Measurements from ENCODE around the gene C2CD2. TPM values are rescaled to one million over a fixed set of nuclear protein-coding genes. Genes with fewer than 3 reads are reported as not detected.

The C2CD2 gene
- total and polyA plus RNA-seq, 2 donors (not counting 1 experiment from before 2014, with no cell fraction given), result 20.3 to 22.3 TPM

GRCh38 chr21:41970106-41970391 lies 16.2 kb upstream of the C2CD2 start:
- Histone ChIP-seq H3K9ac (ENCODE audit: insufficient read depth, low read length) (no peak overlapping the region), H2AFZ (ENCODE audit: low read length) (no peak overlapping the region), H3K9me3 (ENCODE audit: control insufficient read depth, insufficient read depth, low read depth, low read length) (no peaks in the 10 kb centered on the region), H3K4me2 (ENCODE audit: extremely low read depth, insufficient read depth, low read length) (no peak overlapping the region), H3K27me3 (ENCODE audit: control insufficient read depth, insufficient read depth, low read length) (no peaks in the 10 kb centered on the region), H3K79me2 (ENCODE audit: control insufficient read depth, insufficient read depth, low read length) (no peaks in the 10 kb centered on the region), H3K4me1 (ENCODE audit: control insufficient read depth, extremely low read depth, insufficient read depth, low read length) (no peaks in the 10 kb centered on the region), H3K4me3 (replicated peaks in 1 of 4; ENCODE audit: control extremely low read depth in 1 of 4, insufficient read depth in 1 of 4, low read depth in 3 of 4, low read length in 4 of 4) (no peak overlapping the region), H3K27ac (ENCODE audit: insufficient read depth, low read length) (no peak overlapping the region), H3K36me3 (ENCODE audit: control insufficient read depth, insufficient read depth, low read length) (no peaks in the 10 kb centered on the region), H4K20me1 (ENCODE audit: control insufficient read depth, extremely low read depth, insufficient read depth, low read length) (no peaks in the 10 kb centered on the region)
- TF ChIP-seq, protein P1, sequence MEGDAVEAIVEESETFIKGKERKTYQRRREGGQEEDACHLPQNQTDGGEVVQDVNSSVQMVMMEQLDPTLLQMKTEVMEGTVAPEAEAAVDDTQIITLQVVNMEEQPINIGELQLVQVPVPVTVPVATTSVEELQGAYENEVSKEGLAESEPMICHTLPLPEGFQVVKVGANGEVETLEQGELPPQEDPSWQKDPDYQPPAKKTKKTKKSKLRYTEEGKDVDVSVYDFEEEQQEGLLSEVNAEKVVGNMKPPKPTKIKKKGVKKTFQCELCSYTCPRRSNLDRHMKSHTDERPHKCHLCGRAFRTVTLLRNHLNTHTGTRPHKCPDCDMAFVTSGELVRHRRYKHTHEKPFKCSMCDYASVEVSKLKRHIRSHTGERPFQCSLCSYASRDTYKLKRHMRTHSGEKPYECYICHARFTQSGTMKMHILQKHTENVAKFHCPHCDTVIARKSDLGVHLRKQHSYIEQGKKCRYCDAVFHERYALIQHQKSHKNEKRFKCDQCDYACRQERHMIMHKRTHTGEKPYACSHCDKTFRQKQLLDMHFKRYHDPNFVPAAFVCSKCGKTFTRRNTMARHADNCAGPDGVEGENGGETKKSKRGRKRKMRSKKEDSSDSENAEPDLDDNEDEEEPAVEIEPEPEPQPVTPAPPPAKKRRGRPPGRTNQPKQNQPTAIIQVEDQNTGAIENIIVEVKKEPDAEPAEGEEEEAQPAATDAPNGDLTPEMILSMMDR (conservative IDR thresholded peaks at IDR 0.05 in 1 of 2, IDR thresholded peaks at IDR 0.05 in 1 of 2; ENCODE audit: low read depth in 1 of 2, low read length in 2 of 2), result no peak
- TF ChIP-seq EZH2 (IDR thresholded peaks at IDR 0.05; ENCODE audit: low read length, missing control alignments), result no peak
- DNase-seq (ENCODE audit: low read depth in 2 of 2), result no peak

- Histone ChIP-seq H3K4me2 (ENCODE audit: extremely low read depth, insufficient read depth, low read length) (no peak overlapping the region), H3K4me1 (ENCODE audit: control insufficient read depth, extremely low read depth, insufficient read depth, low read length) (no peaks in the 10 kb centered on the region), H2AFZ (ENCODE audit: low read length) (no peak overlapping the region), H3K36me3 (ENCODE audit: control insufficient read depth, insufficient read depth, low read length) (no peaks in the 10 kb centered on the region), H3K9me3 (ENCODE audit: control insufficient read depth, insufficient read depth, low read depth, low read length) (no peaks in the 10 kb centered on the region), H3K27me3 (ENCODE audit: control insufficient read depth, insufficient read depth, low read length) (peaks cover 5% of the 10 kb centered on the region), H3K9ac (ENCODE audit: insufficient read depth, low read length) (no peak overlapping the region), H3K27ac (ENCODE audit: insufficient read depth, low read length) (no peak overlapping the region), H4K20me1 (ENCODE audit: control insufficient read depth, extremely low read depth, insufficient read depth, low read length) (no peaks in the 10 kb centered on the region), H3K79me2 (ENCODE audit: control insufficient read depth, insufficient read depth, low read length) (no peaks in the 10 kb centered on the region), H3K4me3 (replicated peaks in 1 of 4; ENCODE audit: control extremely low read depth in 1 of 4, insufficient read depth in 1 of 4, low read depth in 3 of 4, low read length in 4 of 4) (no peak overlapping the region)
- no peak for DNase-seq (ENCODE audit: low read depth in 2 of 2)
- no peak for TF ChIP-seq EZH2 (IDR thresholded peaks at IDR 0.05; ENCODE audit: low read length, missing control alignments)
- TF ChIP-seq, protein P1 (conservative IDR thresholded peaks at IDR 0.05 in 1 of 2, IDR thresholded peaks at IDR 0.05 in 1 of 2; ENCODE audit: low read depth in 1 of 2, low read length in 2 of 2), result no peak
Measured at GRCh38 chr21:41967708-41968107, 13.9 kb upstream of the C2CD2 start.

GRCh38 chr21:41966872-41967621 lies 13.2 kb upstream of the C2CD2 start:
- no peak overlapping the region for H3K9ac ChIP-seq (ENCODE audit: insufficient read depth, low read length)
- H3K27me3 ChIP-seq (ENCODE audit: control insufficient read depth, insufficient read depth, low read length), result peaks cover 5% of the 10 kb centered on the region
- no peaks in the 10 kb centered on the region for H4K20me1 ChIP-seq (ENCODE audit: control insufficient read depth, extremely low read depth, insufficient read depth, low read length)
- no peaks in the 10 kb centered on the region for H3K9me3 ChIP-seq (ENCODE audit: control insufficient read depth, insufficient read depth, low read depth, low read length)
- H3K79me2 ChIP-seq (ENCODE audit: control insufficient read depth, insufficient read depth, low read length), result no peaks in the 10 kb centered on the region
- DNase-seq (ENCODE audit: low read depth in 2 of 2), result no peak
- no peaks in the 10 kb centered on the region for H3K4me1 ChIP-seq (ENCODE audit: control insufficient read depth, extremely low read depth, insufficient read depth, low read length)
- no peak overlapping the region for H3K4me3 ChIP-seq (replicated peaks in 1 of 4; ENCODE audit: control extremely low read depth in 1 of 4, insufficient read depth in 1 of 4, low read depth in 3 of 4, low read length in 4 of 4)
- H3K27ac ChIP-seq (ENCODE audit: insufficient read depth, low read length), result no peak overlapping the region
- H2AFZ ChIP-seq (ENCODE audit: low read length), result no peak overlapping the region
- H3K4me2 ChIP-seq (ENCODE audit: extremely low read depth, insufficient read depth, low read length), result no peak overlapping the region
- TF ChIP-seq, protein P1 (conservative IDR thresholded peaks at IDR 0.05 in 1 of 2, IDR thresholded peaks at IDR 0.05 in 1 of 2; ENCODE audit: low read depth in 1 of 2, low read length in 2 of 2), result no peak
- no peak for TF ChIP-seq EZH2 (IDR thresholded peaks at IDR 0.05; ENCODE audit: low read length, missing control alignments)
- H3K36me3 ChIP-seq (ENCODE audit: control insufficient read depth, insufficient read depth, low read length), result no peaks in the 10 kb centered on the region
